H1 (cell line): Measurements from ENCODE around the gene MYD88. TPM values are rescaled to one million over a fixed set of nuclear protein-coding genes. Genes with fewer than 3 reads are reported as not detected.

Experiments used
- CTCF ChIA-PET: fragments of 300-600 bp; sonication (Branson Sonifier 250); formaldehyde crosslinking; loops from one replicate; lab custom pipeline; 2021; ENCODE audit not compliant: partially characterized antibody; lab: Charles Lee
- POLR2A ChIA-PET: fragments of 300-600 bp; sonication (Branson Sonifier 250); formaldehyde crosslinking; loops from one replicate; lab custom pipeline; 2021; ENCODE audit warnings: inconsistent platforms; ENCODE audit not compliant: partially characterized antibody; lab: Charles Lee
- DNase-seq, 2 experiments: peaks; one replicate each; pipeline versions ENCODE4 v3.0.0 to v3.0.0-alpha.2; 2010 to 2022; ENCODE audit warnings: low spot score in 2 of 2, low read depth in 1 of 2, mixed read lengths in 1 of 2
- FAIRE-seq: peaks from 2 replicates; lab custom pipeline; 2011; peaks lifted over from hg19 to GRCh38; lab: Jason Lieb, UNC
- H2AFZ ChIP-seq: 2 replicates; pipeline ENCODE4 v1.8.1; 2012; ENCODE audit warnings: low read length, inconsistent platforms
- H2AK5ac ChIP-seq: 2 replicates; pipeline ENCODE4 v1.6.1; 2013; ENCODE audit warnings: low read depth, low read length
- H2BK120ac ChIP-seq: replicated peaks from 2 replicates; pipeline ENCODE3; 2013; ENCODE audit warnings: low read depth, low read length, inconsistent platforms
- H2BK12ac ChIP-seq: 2 replicates; pipeline ENCODE4 v1.6.1; 2013; ENCODE audit warnings: low read depth, low read length
- H2BK15ac ChIP-seq: 2 replicates; pipeline ENCODE4 v1.6.1; 2013; ENCODE audit warnings: low read length
- H2BK20ac ChIP-seq: 2 replicates; pipeline ENCODE4 v1.6.1; 2013; ENCODE audit warnings: low read length
- H2BK5ac ChIP-seq: 2 replicates; pipeline ENCODE4 v1.6.1; 2013; ENCODE audit warnings: low read depth, low read length
- H3K14ac ChIP-seq: 2 replicates; pipeline ENCODE4 v1.6.1; 2013; ENCODE audit warnings: inconsistent platforms; ENCODE audit not compliant: insufficient read length
- H3K18ac ChIP-seq: 2 replicates; pipeline ENCODE4 v1.6.1; 2013; ENCODE audit warnings: low read length; ENCODE audit errors: extremely low read depth
- H3K23ac ChIP-seq: 2 replicates; pipeline ENCODE4 v1.6.1; 2013; ENCODE audit warnings: inconsistent platforms; ENCODE audit not compliant: insufficient read length
- H3K23me2 ChIP-seq: 2 replicates; pipeline ENCODE4 v1.6.1; 2013; ENCODE audit warnings: low read depth, low read length
- H3K27ac ChIP-seq: 2 replicates; pipeline ENCODE4 v1.6.1; 2011; ENCODE audit warnings: low read depth, low read length, inconsistent platforms
- H3K27me3 ChIP-seq, 4 experiments: replicated peaks in 1 of 4; 1 replicate in 1 of 4; 2 replicates in 3 of 4; pipeline versions ENCODE4 v1.6.1 to v1.8.1; 2011 to 2013; ENCODE audit warnings: low read length in 3 of 4, mild to moderate bottlenecking in 3 of 4, inconsistent platforms in 2 of 4, mixed read lengths in 2 of 4, moderate library complexity in 1 of 4; ENCODE audit not compliant: control insufficient read depth in 3 of 4, insufficient read depth in 3 of 4; ENCODE audit errors: extremely low read depth in 1 of 4
- H3K36me3 ChIP-seq, 4 experiments: 2 replicates each; pipeline versions ENCODE4 v1.6.1 to v1.8.1; 2011 to 2013; ENCODE audit warnings: mild to moderate bottlenecking in 4 of 4, low read length in 3 of 4, moderate library complexity in 2 of 4, control low read depth in 1 of 4, inconsistent platforms in 1 of 4; ENCODE audit not compliant: insufficient read depth in 4 of 4, control insufficient read depth in 2 of 4
- H3K4ac ChIP-seq: replicated peaks from 2 replicates; pipeline ENCODE3; 2013; ENCODE audit warnings: low read length, low read depth, mixed read lengths, inconsistent platforms; ENCODE audit not compliant: insufficient read length
- H3K4me1 ChIP-seq, 4 experiments: replicated peaks in 1 of 4; 1 replicate in 1 of 4; 2 replicates in 3 of 4; pipeline versions ENCODE4 v1.6.1 to v1.8.1; 2011 to 2013; ENCODE audit warnings: low read length in 3 of 4, inconsistent platforms in 2 of 4, mixed read lengths in 1 of 4; ENCODE audit not compliant: insufficient read depth in 4 of 4, control insufficient read depth in 3 of 4
- H3K4me2 ChIP-seq, 2 experiments: 2 replicates each; pipeline versions ENCODE4 v1.6.1 to v1.8.1; 2011 to 2013; ENCODE audit warnings: low read depth in 2 of 2, low read length in 2 of 2, control low read depth in 1 of 2, inconsistent platforms in 1 of 2, mild to moderate bottlenecking in 1 of 2; ENCODE audit not compliant: insufficient read depth in 1 of 2
- H3K4me3 ChIP-seq, 4 experiments: fragments of 200-600, 300-600 bp in 1 of 4; sonication (generic), shearing (Covaris generic), sonication (Bioruptor Twin) in 1 of 4; 2 replicates each; pipeline versions ENCODE4 v1.5.1 to v1.8.1; 2011 to 2016; ENCODE audit warnings: low read length in 4 of 4, low read depth in 3 of 4, control low read depth in 2 of 4, inconsistent platforms in 2 of 4, mild to moderate bottlenecking in 2 of 4, mixed read lengths in 1 of 4, moderate library complexity in 1 of 4; ENCODE audit not compliant: insufficient read depth in 2 of 4; ENCODE audit errors: extremely low read depth in 1 of 4
- H3K56ac ChIP-seq: replicated peaks from 2 replicates; pipeline ENCODE3; 2013; ENCODE audit warnings: low read depth, mild to moderate bottlenecking, mixed read lengths, low read length, inconsistent platforms; ENCODE audit not compliant: insufficient read length
- H3K79me1 ChIP-seq: 2 replicates; pipeline ENCODE4 v1.6.1; 2013; ENCODE audit warnings: low read depth, low read length, control low read depth
- H3K79me2 ChIP-seq, 2 experiments: 2 replicates each; pipeline versions ENCODE4 v1.6.1 to v1.8.1; 2012 to 2013; ENCODE audit warnings: low read length in 2 of 2, mild to moderate bottlenecking in 2 of 2, inconsistent platforms in 1 of 2; ENCODE audit not compliant: insufficient read depth in 2 of 2, control insufficient read depth in 1 of 2
- H3K9ac ChIP-seq, 4 experiments: replicated peaks in 1 of 4; 1 replicate in 1 of 4; 2 replicates in 3 of 4; pipeline versions ENCODE4 v1.6.1 to v1.8.1; 2011 to 2013; ENCODE audit warnings: low read depth in 3 of 4, low read length in 3 of 4, control low read depth in 2 of 4, mild to moderate bottlenecking in 2 of 4, moderate library complexity in 2 of 4, inconsistent platforms in 1 of 4; ENCODE audit errors: extremely low read depth in 1 of 4
- H3K9me3 ChIP-seq, 2 experiments: 2 replicates each; pipeline versions ENCODE4 v1.6.1 to v1.8.1; 2012 to 2013; ENCODE audit warnings: mild to moderate bottlenecking in 2 of 2, moderate library complexity in 2 of 2, control low read depth in 1 of 2, inconsistent platforms in 1 of 2, low read depth in 1 of 2, low read length in 1 of 2, mixed read lengths in 1 of 2; ENCODE audit not compliant: insufficient read depth in 2 of 2
- H4K20me1 ChIP-seq, 2 experiments: replicated peaks in 1 of 2; 2 replicates each; pipeline versions ENCODE3 to v1.8.1; 2011 to 2013; ENCODE audit warnings: inconsistent platforms in 2 of 2, low read length in 2 of 2, mild to moderate bottlenecking in 1 of 2; ENCODE audit not compliant: insufficient read depth in 2 of 2, control insufficient read depth in 1 of 2
- H4K5ac ChIP-seq: 2 replicates; pipeline ENCODE4 v1.6.1; 2013; ENCODE audit warnings: low read length, low read depth, mixed read lengths, inconsistent platforms; ENCODE audit not compliant: insufficient read length
- H4K8ac ChIP-seq: 2 replicates; pipeline ENCODE4 v1.8.0; 2013; ENCODE audit warnings: mild to moderate bottlenecking, moderate library complexity, low read length, inconsistent platforms; ENCODE audit not compliant: insufficient read depth; ENCODE audit errors: extremely low read depth
- H4K91ac ChIP-seq: replicated peaks from 2 replicates; pipeline ENCODE3; 2013; ENCODE audit warnings: low read length, mixed read lengths, inconsistent platforms; ENCODE audit not compliant: insufficient read length
- E2F6 ChIP-seq: IDR thresholded peaks from 2 replicates; pipeline ENCODE4 v1.6.1; 2012; ENCODE audit warnings: inconsistent platforms
- KDM1A ChIP-seq: fragments of 200-600, 300-600 bp; sonication (generic); IDR thresholded peaks from 2 replicates; pipeline ENCODE4 v1.7.1; 2016; ENCODE audit warnings: mild to moderate bottlenecking, low read length, borderline replicate concordance
- SIN3A ChIP-seq, 2 experiments: IDR thresholded peaks in 1 of 2; conservative IDR thresholded peaks in 1 of 2; 2 replicates each; pipeline ENCODE4 v1.6.1; 2011 to 2012; ENCODE audit warnings: low read length in 2 of 2, improper control_type of control experiment in 1 of 2, low read depth in 1 of 2, mild to moderate bottlenecking in 1 of 2
- SRF ChIP-seq: IDR thresholded peaks from 2 replicates; pipeline ENCODE4 v1.6.1; 2011; ENCODE audit warnings: mild to moderate bottlenecking, low read depth, low read length, moderate library complexity
- polyA plus RNA-seq, 7 experiments: library from polyadenylated mRNA; depleted of rRNA in 3 of 7; stranded (reverse) in 5 of 7; unstranded in 2 of 7; fragments of >200 nt in 5 of 7; fragments of 200-250 nt in 2 of 7; gene quantifications; 1 replicate in 5 of 7; 2 replicates in 1 of 7; 4 replicates in 1 of 7; pipeline versions ENCODE4 v1.2.1 to v1.2.3, GENCODE V29; 2011 to 2013; ENCODE audit warnings: missing spikeins in 2 of 7, mixed read lengths in 2 of 7
- total RNA-seq: library from RNA; stranded (reverse); fragmentation: NEBNext Ultra II Directional; extraction: Animal tissue kit (Norgen Biotek cat#: 25700); gene quantifications from 2 replicates; pipeline ENCODE4 v1.2.1, GENCODE V29; 2021

Gene MYD88
- total and polyA plus RNA-seq, 2 of the 8 experiments (the other 6 are each of a cell fraction or from before 2014, with no cell fraction given): 22.1 to 22.5 TPM

- no peak overlapping the region for H2AK5ac ChIP-seq
- DNase-seq (no peak), FAIRE-seq (no peak)
- no peak overlapping the region for H2BK15ac ChIP-seq
- ChIA-PET CTCF (interaction anchor here (0.8 to 1.4 kb wide), 3 partner anchors 9 to 28 kb away, joined by 3 read pairs; no protein-coding TSS in a partner anchor), POLR2A (interaction anchor here (0.6 kb wide), 1 partner anchor 1276 kb away, joined by 4 read pairs; no protein-coding TSS in a partner anchor)
- no peaks in the 10 kb centered on the region for H3K4me1 ChIP-seq
- H2BK5ac ChIP-seq: no peak overlapping the region
- no peak overlapping the region for H4K5ac ChIP-seq
- H3K56ac ChIP-seq: no peak overlapping the region
- no peak overlapping the region for H2BK20ac ChIP-seq
- no peaks in the 10 kb centered on the region for H3K79me1 ChIP-seq
- TF ChIP-seq SRF (no peak), KDM1A (no peak), SIN3A (conservative IDR thresholded peaks at IDR 0.05 in 1 of 2, IDR thresholded peaks at IDR 0.05 in 1 of 2; ENCODE audit: low read depth in 1 of 2, low read length in 2 of 2) (no peak), E2F6 (no peak)
- no peaks in the 10 kb centered on the region for H3K23me2 ChIP-seq
- no peak overlapping the region for H3K4me2 ChIP-seq
- H3K27me3 ChIP-seq: no peaks in the 10 kb centered on the region
- H3K9ac ChIP-seq: no peak overlapping the region
- no peak overlapping the region for H3K14ac ChIP-seq
- no peak overlapping the region for H3K4me3 ChIP-seq
- H2BK120ac ChIP-seq: no peak overlapping the region
- no peak overlapping the region for H3K27ac ChIP-seq
- peaks cover 0 to 25% (median 6%) of the 10 kb centered on the region in 4 experiments; a peak in 5 of 8 replicates for H3K36me3 ChIP-seq
- no peak overlapping the region for H3K4ac ChIP-seq
- no peak overlapping the region for H4K91ac ChIP-seq
- H2BK12ac ChIP-seq: no peak overlapping the region
- H4K20me1 ChIP-seq: peaks cover 0 to 2% of the 10 kb centered on the region in 2 experiments
- H3K23ac ChIP-seq: no peak overlapping the region
- no peak overlapping the region for H3K18ac ChIP-seq
- no peak overlapping the region for H2AFZ ChIP-seq
- H3K79me2 ChIP-seq: no peaks in the 10 kb centered on the region
- H3K9me3 ChIP-seq: no peaks in the 10 kb centered on the region
- no peak overlapping the region for H4K8ac ChIP-seq
These were observed 52.0 kb downstream of the MYD88 start for GRCh38 chr3:38190481-38190881.
